HepG2 (cell line): ENCODE results near the gene CD180. TPM values are rescaled to one million over a fixed set of nuclear protein-coding genes. Genes with fewer than 3 reads are reported as not detected.

Experiments
- ATAC-seq: fragments of 200-7000 bp; cut with Tn5 transposase; 3 replicates; pipeline ENCODE4 v1.9.1; 2020; ENCODE audit warnings: mild to moderate bottlenecking, moderate library complexity
- BruUV-seq: library from RNA; stranded (reverse); fragments of 400-500 nt; replicated peaks from 2 replicates; lab custom pipeline; 2021; lab: Mats Ljungman, UMichigan
- CTCF ChIA-PET: fragments of 300-600 bp; formaldehyde crosslinking; extraction: SDS; loops from one replicate; lab custom pipeline; 2021; ENCODE audit warnings: low total read pairs, inconsistent platforms, low intra/inter-chr PET ratio; lab: Yijun Ruan, JAX
- POLR2A ChIA-PET: fragments of 350-600 bp; sonication (Branson Sonifier 250); formaldehyde crosslinking; loops from one replicate; lab custom pipeline; 2020; ENCODE audit warnings: antibody characterized with exemption, inconsistent platforms; lab: Yijun Ruan, JAX
- DNase-seq: peaks from one replicate; pipeline ENCODE4 v3.0.0-alpha.2; 2015; ENCODE audit warnings: low spot score
- FAIRE-seq: peaks from 3 replicates; lab custom pipeline; 2011; peaks lifted over from hg19 to GRCh38; lab: Jason Lieb, UNC
- H2AFZ ChIP-seq: one replicate; pipeline ENCODE4 v1.6.1; 2011; ENCODE audit warnings: low read length, inconsistent platforms
- H3K27ac ChIP-seq: fragments of 300-600 bp; 3 replicates; pipeline ENCODE4 v1.8.0; 2011; ENCODE audit warnings: mixed run types, mild to moderate bottlenecking, mixed read lengths, low read length, inconsistent platforms; ENCODE audit not compliant: insufficient read depth; ENCODE audit errors: extremely low read length
- H3K27me3 ChIP-seq, 2 experiments: fragments of 200-600 bp in 1 of 2; 2 replicates in 1 of 2; 3 replicates in 1 of 2; pipeline versions ENCODE4 v1.6.0 to v1.8.0; 2011; ENCODE audit warnings: low read length in 2 of 2, mild to moderate bottlenecking in 2 of 2, moderate library complexity in 2 of 2, inconsistent platforms in 1 of 2; ENCODE audit not compliant: insufficient read depth in 2 of 2, control insufficient read depth in 1 of 2
- H3K36me3 ChIP-seq, 2 experiments: fragments of 200-600 bp in 1 of 2; replicated peaks in 1 of 2; 2 replicates in 1 of 2; 3 replicates in 1 of 2; pipeline versions ENCODE4 v1.5.1 to v1.8.0; 2011; ENCODE audit warnings: low read length in 2 of 2, inconsistent platforms in 1 of 2; ENCODE audit not compliant: insufficient read depth in 2 of 2, control insufficient read depth in 1 of 2
- H3K4me1 ChIP-seq: 2 replicates; pipeline ENCODE4 v1.5.1; 2012; ENCODE audit warnings: low read length, inconsistent platforms; ENCODE audit not compliant: insufficient read depth
- H3K4me2 ChIP-seq: 2 replicates; pipeline ENCODE4 v1.6.0; 2011; ENCODE audit warnings: low read depth, low read length, inconsistent platforms
- H3K4me3 ChIP-seq, 3 experiments: fragments of 200-600 bp in 1 of 3; sonication (generic), shearing (Covaris generic) in 1 of 3; replicated peaks in 1 of 3; 2 replicates each; pipeline ENCODE4 v1.5.1; 2011 to 2016; ENCODE audit warnings: low read length in 3 of 3, inconsistent platforms in 2 of 3, low read depth in 2 of 3, mild to moderate bottlenecking in 2 of 3, control low read depth in 1 of 3, mixed read lengths in 1 of 3; ENCODE audit not compliant: insufficient read depth in 1 of 3
- H3K79me2 ChIP-seq: one replicate; pipeline ENCODE4 v1.6.1; 2011; ENCODE audit warnings: low read length, inconsistent platforms; ENCODE audit not compliant: insufficient read depth
- H3K9ac ChIP-seq: 2 replicates; pipeline ENCODE4 v1.6.0; 2011; ENCODE audit warnings: mild to moderate bottlenecking, low read depth, low read length, inconsistent platforms; ENCODE audit not compliant: insufficient read depth
- H3K9me3 ChIP-seq: 2 replicates; pipeline ENCODE4 v1.5.1; 2012; ENCODE audit warnings: mild to moderate bottlenecking, low read length
- H4K20me1 ChIP-seq: 2 replicates; pipeline ENCODE4 v1.6.0; 2011; ENCODE audit warnings: inconsistent platforms, mild to moderate bottlenecking, low read length, moderate library complexity; ENCODE audit not compliant: insufficient read depth
- DMAP1 ChIP-seq: IDR thresholded peaks from 2 replicates; pipeline ENCODE4 v1.6.1; 2016
- FLYWCH1 ChIP-seq: sonication (generic); formaldehyde crosslinking; IDR thresholded peaks from 2 replicates; pipeline ENCODE4 v1.8.1; 2023; ENCODE audit warnings: mild to moderate bottlenecking, missing genetic modification reagents
- KDM2A ChIP-seq: sonication (generic); formaldehyde crosslinking; IDR thresholded peaks from 2 replicates; pipeline ENCODE4 v1.4.0; 2020; ENCODE audit warnings: low read depth, missing genetic modification reagents, borderline replicate concordance
- SETDB1 ChIP-seq: sonication (generic); formaldehyde crosslinking; IDR thresholded peaks from 2 replicates; pipeline ENCODE4 v1.5.1; 2020; ENCODE audit warnings: missing genetic modification reagents, mild to moderate bottlenecking, borderline replicate concordance
- TCF7 ChIP-seq: sonication (generic); IDR thresholded peaks from 2 replicates; pipeline ENCODE4 v1.6.1; 2016; ENCODE audit warnings: antibody characterized with exemption, low read depth
- ZNF652 ChIP-seq: IDR thresholded peaks from 2 replicates; pipeline ENCODE4 v1.6.1; 2016; ENCODE audit warnings: low read depth, borderline replicate concordance
- WGBS: methylation state at CpG from one replicate; pipeline ENCODE4 v1.1.6; 2017; ENCODE audit warnings: low lambda C conversion rate; 5-methylcytosine and 5-hydroxymethylcytosine counted together
- in situ Hi-C: cut with HindIII; loops from 2 replicates; pipeline ENCODE4 v1.10.0; 2017; ENCODE audit warnings: low pct_unique_long_range_greater_than_20kb; ENCODE audit not compliant: extremely low pct_ligation_motif_present
- intact Hi-C: fragments of 100-400 bp; cut with micrococcal nuclease; formaldehyde crosslinking; loops from one replicate; pipeline ENCODE4 v1.10.0; 2022; ENCODE audit not compliant: unreplicated experiment
- polyA plus RNA-seq, 8 experiments: library from polyadenylated mRNA; depleted of rRNA in 3 of 8; stranded (reverse) in 7 of 8; unstranded in 1 of 8; fragments of >200 nt; fragmentation: Illumina TruSeq in 4 of 8; extraction: Trizol in 4 of 8; gene quantifications; 2 replicates each; pipeline versions ENCODE4 v1.2.1 to v1.2.3, GENCODE V29; 2011 to 2016; ENCODE audit warnings: low read depth in 4 of 8, missing spikeins in 1 of 8, mixed read lengths in 1 of 8; ENCODE audit not compliant: insufficient read depth in 1 of 8
- total RNA-seq, 5 experiments: library from RNA; depleted of rRNA; stranded (reverse); fragments of >200 nt; fragmentation: Illumina TruSeq; extraction: Trizol; gene quantifications; 2 replicates each; pipeline ENCODE4 v1.2.3, GENCODE V29; 2016; ENCODE audit warnings: low read depth in 1 of 5
- TF ChIP-seq, protein P1 (sequence below): sonication (generic); formaldehyde crosslinking; IDR thresholded peaks from 2 replicates; pipeline ENCODE4 v1.4.0; 2020; ENCODE audit warnings: missing genetic modification reagents, mild to moderate bottlenecking, borderline replicate concordance

The CD180 gene
- total and polyA plus RNA-seq, 2 of the 13 experiments (the other 11 are each of a cell fraction or from before 2014, with no cell fraction given) = not detected

DNA sequence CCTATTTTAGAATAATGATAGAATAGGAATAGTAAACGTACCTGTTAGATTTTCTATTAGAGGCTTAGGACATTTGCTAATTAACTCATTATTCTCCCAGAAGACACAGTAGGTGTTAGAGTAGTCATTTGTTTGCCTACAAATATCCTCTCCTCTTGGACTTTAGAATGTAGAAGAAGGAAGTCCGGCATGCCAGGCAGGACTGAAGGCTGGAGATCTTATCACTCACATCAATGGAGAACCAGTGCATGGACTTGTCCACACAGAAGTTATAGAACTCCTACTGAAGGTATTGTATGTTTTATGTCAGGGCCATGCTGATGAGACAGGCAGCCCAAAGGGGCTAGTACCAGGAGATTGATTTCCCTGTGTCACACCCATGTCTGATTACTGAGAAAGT is 43.3 kb downstream of the CD180 start:
- H3K4me1 ChIP-seq = peaks cover 8% of the 10 kb centered on the region
- H3K79me2 ChIP-seq = no peaks in the 10 kb centered on the region
- H4K20me1 ChIP-seq = no peaks in the 10 kb centered on the region
- WGBS = 63% methylated on average over 2 of the region's 2 CpGs
- DNase-seq = peak; percentile 14
- no peak overlapping the region for H3K4me2 ChIP-seq
- H3K27me3 ChIP-seq = no peaks in the 10 kb centered on the region
- no peaks in the 10 kb centered on the region for H3K9me3 ChIP-seq
- ChIA-PET CTCF (no interaction called here), POLR2A (no interaction called here)
- intact Hi-C loops = no loop called here
- no peak for FAIRE-seq
- H2AFZ ChIP-seq = no peak overlapping the region
- BruUV-seq = no TSS peak
- TF ChIP-seq SETDB1 (CRISPR knock-in tag) = no peak
- peak; percentile 44; the same call in 1 of the 2 replicates for TF ChIP-seq ZNF652
- 0 out of 3 replicates have a peak, but pooled peaks have one; percentile 35 for ATAC-seq
- no peak overlapping the region for H3K9ac ChIP-seq
- no peak overlapping the region for H3K4me3 ChIP-seq
- in situ Hi-C loops = no loop called here
- H3K27ac ChIP-seq = no peak overlapping the region
- peaks cover 0 to 17% of the 10 kb centered on the region in 2 experiments for H3K36me3 ChIP-seq

DNA sequence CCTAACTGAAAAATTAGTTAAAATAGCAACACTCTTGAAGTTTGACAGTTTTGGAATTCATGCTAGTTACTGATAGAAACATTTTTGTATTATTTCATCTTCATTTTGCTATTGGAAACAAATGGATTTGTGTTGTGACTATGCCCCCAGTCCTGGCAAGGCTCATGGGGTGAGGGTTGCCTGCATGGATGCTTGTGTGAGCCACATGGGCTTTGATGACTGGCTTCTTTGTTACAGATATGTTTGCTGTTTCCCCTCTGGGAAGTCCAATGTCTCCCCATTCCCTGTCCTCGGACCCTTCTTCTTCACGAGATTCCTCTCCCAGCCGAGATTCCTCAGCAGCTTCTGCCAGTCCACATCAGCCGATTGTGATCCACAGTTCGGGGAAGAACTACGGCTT is 44.2 kb downstream of the CD180 start:
- intact Hi-C loops = no loop called here
- ChIA-PET CTCF (no interaction called here), POLR2A (no interaction called here)
- Histone ChIP-seq H3K9ac (no peak overlapping the region), H3K27ac (no peak overlapping the region), H3K9me3 (no peaks in the 10 kb centered on the region), H3K27me3 (no peaks in the 10 kb centered on the region), H3K4me2 (no peak overlapping the region), H3K79me2 (no peaks in the 10 kb centered on the region), H4K20me1 (no peaks in the 10 kb centered on the region), H3K4me1 (peaks cover 17% of the 10 kb centered on the region), H3K36me3 (peaks cover 0 to 17% of the 10 kb centered on the region in 2 experiments), H3K4me3 (no peak overlapping the region), H2AFZ (no peak overlapping the region)
- ATAC-seq (no peak), DNase-seq (no peak), FAIRE-seq (no peak)
- in situ Hi-C loops = no loop called here
- no TSS peak for BruUV-seq
- WGBS = 96% methylated on average over 6 of the region's 6 CpGs
- TF ChIP-seq DMAP1 (CRISPR knock-in tag) = no peak
- no peak for TF ChIP-seq FLYWCH1
- TF ChIP-seq KDM2A (CRISPR knock-in tag) = no peak
- TF ChIP-seq, protein P1, sequence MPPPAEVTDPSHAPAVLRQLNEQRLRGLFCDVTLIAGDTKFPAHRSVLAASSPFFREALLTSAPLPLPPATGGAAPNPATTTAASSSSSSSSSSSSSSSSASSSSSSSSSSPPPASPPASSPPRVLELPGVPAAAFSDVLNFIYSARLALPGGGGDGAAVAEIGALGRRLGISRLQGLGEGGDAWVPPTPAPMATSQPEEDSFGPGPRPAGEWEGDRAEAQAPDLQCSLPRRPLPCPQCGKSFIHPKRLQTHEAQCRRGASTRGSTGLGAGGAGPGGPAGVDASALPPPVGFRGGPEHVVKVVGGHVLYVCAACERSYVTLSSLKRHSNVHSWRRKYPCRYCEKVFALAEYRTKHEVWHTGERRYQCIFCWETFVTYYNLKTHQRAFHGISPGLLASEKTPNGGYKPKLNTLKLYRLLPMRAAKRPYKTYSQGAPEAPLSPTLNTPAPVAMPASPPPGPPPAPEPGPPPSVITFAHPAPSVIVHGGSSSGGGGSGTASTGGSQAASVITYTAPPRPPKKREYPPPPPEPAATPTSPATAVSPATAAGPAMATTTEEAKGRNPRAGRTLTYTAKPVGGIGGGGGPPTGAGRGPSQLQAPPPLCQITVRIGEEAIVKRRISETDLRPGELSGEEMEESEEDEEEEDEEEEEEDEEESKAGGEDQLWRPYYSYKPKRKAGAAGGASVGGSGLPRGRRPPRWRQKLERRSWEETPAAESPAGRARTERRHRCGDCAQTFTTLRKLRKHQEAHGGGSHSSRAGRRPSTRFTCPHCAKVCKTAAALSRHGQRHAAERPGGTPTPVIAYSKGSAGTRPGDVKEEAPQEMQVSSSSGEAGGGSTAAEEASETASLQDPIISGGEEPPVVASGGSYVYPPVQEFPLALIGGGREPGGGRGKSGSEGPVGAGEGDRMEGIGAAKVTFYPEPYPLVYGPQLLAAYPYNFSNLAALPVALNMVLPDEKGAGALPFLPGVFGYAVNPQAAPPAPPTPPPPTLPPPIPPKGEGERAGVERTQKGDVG = no peak
- TF ChIP-seq TCF7 = no peak
